ENCODE data around the gene NUP88. TPM values are rescaled to one million over a fixed set of nuclear protein-coding genes. Genes with fewer than 3 reads are reported as not detected.

NUP88 gene
- total RNA-seq, 1 donor from 2014 or later = 187 TPM

DNA sequence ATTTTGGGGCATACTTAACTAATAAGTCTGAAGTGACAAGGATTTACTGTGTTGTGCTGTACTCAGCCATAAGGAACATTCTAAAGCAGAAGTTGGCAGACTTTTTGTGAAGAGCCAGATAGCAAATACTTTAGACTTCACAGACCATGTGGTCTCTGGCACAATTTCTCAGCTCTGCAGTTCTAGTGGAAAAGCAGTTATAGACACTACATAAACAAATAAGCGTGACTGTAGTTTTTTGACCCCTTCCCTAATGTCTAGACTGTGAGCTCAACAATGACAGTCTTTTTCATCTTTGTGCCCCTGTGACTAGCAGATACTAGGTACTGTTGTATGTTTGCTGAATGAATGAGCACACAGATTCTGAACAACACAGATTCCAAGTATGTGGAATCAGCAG, 5.4 kb upstream of the NUP88 start:
- Mint-ChIP-seq H3K27me3 (no peaks in the 10 kb centered on the region), H3K4me1 (peaks cover 28% of the 10 kb centered on the region), H3K9me3 (no peaks in the 10 kb centered on the region), H3K4me3 (no peak overlapping the region), H3K36me3 (ENCODE audit: low read depth) (peaks cover 91% of the 10 kb centered on the region), H3K27ac (no peak overlapping the region)
- POLR2A ChIA-PET = interaction anchor here (0.7 kb wide), 1 partner anchor 39 kb away, joined by 3 read pairs; no protein-coding TSS in a partner anchor
- no peak for ATAC-seq (ENCODE audit: low read depth)
- DNase-seq = no peak
- intact Hi-C loops (cut with micrococcal nuclease) = no loop called here
- CTCF ChIA-PET = no interaction called here
- no peak for TF ChIP-seq CTCF (IDR thresholded peaks at IDR 0.05)

GRCh38 chr17:5422505-5422904, 3.0 kb upstream of the NUP88 start:
- CTCF ChIA-PET = interaction anchor here (0.9 kb wide), 1 partner anchor 17 kb away, joined by 3 read pairs; the partner anchor contains the start of gene C1QBP
- peaks cover 82% of the 10 kb centered on the region for H3K36me3 Mint-ChIP-seq (ENCODE audit: low read depth)
- no peak for TF ChIP-seq CTCF (IDR thresholded peaks at IDR 0.05)

GRCh38 chr17:5419959-5420653, 644 bp upstream of the NUP88 start, which contains the start of gene RPAIN:
RPAIN (plus strand) TSS chr17:5420182; CDS start chr17:5420211, 29 bp downstream.
- Mint-ChIP-seq H3K9me3 (no peaks in the 10 kb centered on the region), H3K27me3 (no peaks in the 10 kb centered on the region), H3K27ac (peak within 1 kb of the TSS; percentile 100), H3K4me1 (peaks cover 51% of the 10 kb centered on the region), H3K4me3 (peak within 1 kb of the TSS; percentile 100), H3K36me3 (ENCODE audit: low read depth) (peaks cover 75% of the 10 kb centered on the region)
- DNase-seq = peak; percentile 85
- TF ChIP-seq CTCF (IDR thresholded peaks at IDR 0.05) = no peak
- ChIA-PET POLR2A (interaction anchor here (0.9 to 3.5 kb wide), 16 partner anchors 9 to 473 kb away, joined by 3 to 39 read pairs (median 7); partner anchors contain the start of genes C1QBP, DERL2, DHX33 and MIS12), CTCF (interaction anchor here (2.5 kb wide), 1 partner anchor 20 kb away, joined by 24 read pairs; the partner anchor contains the start of gene C1QBP)
- ATAC-seq (ENCODE audit: low read depth) = peak; percentile 66
- intact Hi-C loops (cut with micrococcal nuclease) = loop anchor here (1.0 to 5.0 kb wide), 6 partner anchors 19 to 1278 kb away; partner anchors contain the start of genes C1QBP, CYB5D2, DERL2 and MIS12

More at GRCh38 chr17:5422505-5422904, 3.0 kb upstream of the NUP88 start:
- ATAC-seq (ENCODE audit: low read depth) (no peak), DNase-seq (no peak)
- H3K27ac Mint-ChIP-seq = no peak overlapping the region
- H3K4me1 Mint-ChIP-seq = peaks cover 39% of the 10 kb centered on the region
- no peaks in the 10 kb centered on the region for H3K27me3 Mint-ChIP-seq
- intact Hi-C loops (cut with micrococcal nuclease) = no loop called here
- no peak overlapping the region for H3K4me3 Mint-ChIP-seq
- no peaks in the 10 kb centered on the region for H3K9me3 Mint-ChIP-seq
- POLR2A ChIA-PET = no interaction called here

- intact Hi-C loops (cut with micrococcal nuclease) = loop anchor here (1.0 to 5.0 kb wide), 5 partner anchors 50 to 1277 kb away; partner anchors contain the start of genes CYB5D2, DERL2, MIS12 and PFN1
- ChIA-PET POLR2A (interaction anchor here (0.7 to 3.5 kb wide), 24 partner anchors 9 to 1566 kb away, joined by 3 to 39 read pairs (median 4); partner anchors contain the start of genes C1QBP, DERL2, DHX33 and MIS12), CTCF (interaction anchor here (2.5 kb wide), 1 partner anchor 21 kb away, joined by 24 read pairs; the partner anchor contains the start of gene C1QBP)
Observed at GRCh38 chr17:5418858-5419355, 555 bp downstream of the NUP88 start.

More at GRCh38 chr17:5418858-5419355, 555 bp downstream of the NUP88 start:
- Mint-ChIP-seq H3K27ac (peak overlapping the region; percentile 100), H3K36me3 (ENCODE audit: low read depth) (peaks cover 73% of the 10 kb centered on the region), H3K9me3 (no peaks in the 10 kb centered on the region), H3K4me3 (peak overlapping the region; percentile 100), H3K4me1 (peaks cover 51% of the 10 kb centered on the region), H3K27me3 (no peaks in the 10 kb centered on the region)
- peak; percentile 46 for ATAC-seq (ENCODE audit: low read depth)
- no peak for TF ChIP-seq CTCF (IDR thresholded peaks at IDR 0.05)
- DNase-seq = no peak

Data from activated B cell treated with CpG ODN at 0.5 μM for 24 hours (primary cell).